Osteoblast (primary cell): ENCODE results near the gene HNRNPL. TPM values are rescaled to one million over a fixed set of nuclear protein-coding genes. Genes with fewer than 3 reads are reported as not detected.
A peak's percentile ranks its signal among the peaks of the same experiment; 100 is the strongest.

Source experiments
- DNase-seq: peaks from one replicate; pipeline ENCODE4 v3.0.0; 2011; ENCODE audit warnings: low spot score, mixed read lengths; ENCODE audit not compliant: insufficient read length; ENCODE audit errors: missing footprints
- H2AFZ ChIP-seq: 2 replicates; pipeline ENCODE4 v1.6.0; 2011; ENCODE audit warnings: mild to moderate bottlenecking, low read length
- H3K27ac ChIP-seq: 2 replicates; pipeline ENCODE4 v1.5.1; 2011; ENCODE audit warnings: mild to moderate bottlenecking, low read depth, low read length, moderate library complexity
- H3K27me3 ChIP-seq: 2 replicates; pipeline ENCODE4 v1.6.0; 2012; ENCODE audit warnings: mild to moderate bottlenecking, control low read depth, inconsistent platforms, low read length, moderate library complexity; ENCODE audit not compliant: insufficient read depth
- H3K36me3 ChIP-seq: 2 replicates; pipeline ENCODE4 v1.5.1; 2011; ENCODE audit warnings: mild to moderate bottlenecking, low read length, control low read depth, moderate library complexity; ENCODE audit not compliant: insufficient read depth
- H3K4me1 ChIP-seq: 2 replicates; pipeline ENCODE4 v1.5.1; 2011; ENCODE audit warnings: mild to moderate bottlenecking, low read length, control low read depth, moderate library complexity; ENCODE audit not compliant: insufficient read depth
- H3K4me2 ChIP-seq: 2 replicates; pipeline ENCODE4 v1.6.0; 2011; ENCODE audit warnings: mild to moderate bottlenecking, low read length; ENCODE audit not compliant: insufficient read depth
- H3K4me3 ChIP-seq: fragments of 200-600 bp; sonication (generic); 3 replicates; pipeline ENCODE4 v1.5.1; 2012; ENCODE audit warnings: mild to moderate bottlenecking, low read length, inconsistent platforms; ENCODE audit not compliant: insufficient read depth
- H3K79me2 ChIP-seq: 2 replicates; pipeline ENCODE4 v1.6.0; 2012; ENCODE audit warnings: mild to moderate bottlenecking, low read length, control low read depth, inconsistent platforms; ENCODE audit not compliant: insufficient read depth
- H3K9me3 ChIP-seq: 2 replicates; pipeline ENCODE4 v1.5.1; 2011; ENCODE audit warnings: low read depth, low read length, control low read depth
- H4K20me1 ChIP-seq: 2 replicates; pipeline ENCODE4 v1.6.0; 2012; ENCODE audit warnings: mild to moderate bottlenecking, low read length, control low read depth; ENCODE audit not compliant: insufficient read depth
- total RNA-seq: library from RNA; depleted of rRNA; stranded (reverse); fragments of >200 nt; gene quantifications from 2 replicates; pipeline ENCODE4 v1.2.3, GENCODE V29; 2012
- TF ChIP-seq, protein P1 (sequence below): IDR thresholded peaks from 2 replicates; pipeline ENCODE4 v1.5.1; 2011; ENCODE audit warnings: mild to moderate bottlenecking, low read depth, low read length, moderate library complexity; ENCODE audit errors: extremely low read depth

HNRNPL gene
- total RNA-seq, 1 donor = 188 TPM

DNA sequence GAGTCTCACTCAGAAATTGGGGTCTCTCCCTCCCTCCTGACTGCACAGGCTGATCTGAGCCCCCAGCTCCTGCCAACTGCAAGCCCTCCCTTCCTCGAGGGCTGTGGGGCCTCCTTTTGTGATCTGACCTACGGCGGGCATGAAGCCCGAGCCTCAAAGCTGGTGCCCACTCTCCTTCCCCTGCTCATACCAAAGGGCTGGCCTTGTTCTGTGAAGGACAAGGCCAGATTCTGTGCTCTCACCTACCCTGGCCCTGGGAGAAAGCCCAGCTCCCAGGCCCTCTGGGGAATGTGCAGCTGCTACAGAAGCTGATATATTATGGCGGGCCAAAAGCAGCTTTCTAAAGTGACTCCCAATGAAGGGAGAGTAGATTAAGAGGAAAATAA lies 9.2 kb downstream of the HNRNPL start:
- H3K4me2 ChIP-seq = no peak overlapping the region
- peaks cover 7% of the 10 kb centered on the region for H3K4me1 ChIP-seq
- DNase-seq = no peak
- no peak overlapping the region for H3K27ac ChIP-seq
- peaks cover 96% of the 10 kb centered on the region for H3K36me3 ChIP-seq
- peaks cover 64% of the 10 kb centered on the region for H3K79me2 ChIP-seq
- peaks cover 84% of the 10 kb centered on the region for H4K20me1 ChIP-seq
- TF ChIP-seq, protein P1, sequence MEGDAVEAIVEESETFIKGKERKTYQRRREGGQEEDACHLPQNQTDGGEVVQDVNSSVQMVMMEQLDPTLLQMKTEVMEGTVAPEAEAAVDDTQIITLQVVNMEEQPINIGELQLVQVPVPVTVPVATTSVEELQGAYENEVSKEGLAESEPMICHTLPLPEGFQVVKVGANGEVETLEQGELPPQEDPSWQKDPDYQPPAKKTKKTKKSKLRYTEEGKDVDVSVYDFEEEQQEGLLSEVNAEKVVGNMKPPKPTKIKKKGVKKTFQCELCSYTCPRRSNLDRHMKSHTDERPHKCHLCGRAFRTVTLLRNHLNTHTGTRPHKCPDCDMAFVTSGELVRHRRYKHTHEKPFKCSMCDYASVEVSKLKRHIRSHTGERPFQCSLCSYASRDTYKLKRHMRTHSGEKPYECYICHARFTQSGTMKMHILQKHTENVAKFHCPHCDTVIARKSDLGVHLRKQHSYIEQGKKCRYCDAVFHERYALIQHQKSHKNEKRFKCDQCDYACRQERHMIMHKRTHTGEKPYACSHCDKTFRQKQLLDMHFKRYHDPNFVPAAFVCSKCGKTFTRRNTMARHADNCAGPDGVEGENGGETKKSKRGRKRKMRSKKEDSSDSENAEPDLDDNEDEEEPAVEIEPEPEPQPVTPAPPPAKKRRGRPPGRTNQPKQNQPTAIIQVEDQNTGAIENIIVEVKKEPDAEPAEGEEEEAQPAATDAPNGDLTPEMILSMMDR = no peak
- H3K4me3 ChIP-seq = no peak overlapping the region
- H2AFZ ChIP-seq = no peak overlapping the region
- H3K27me3 ChIP-seq = no peaks in the 10 kb centered on the region
- no peaks in the 10 kb centered on the region for H3K9me3 ChIP-seq

DNA sequence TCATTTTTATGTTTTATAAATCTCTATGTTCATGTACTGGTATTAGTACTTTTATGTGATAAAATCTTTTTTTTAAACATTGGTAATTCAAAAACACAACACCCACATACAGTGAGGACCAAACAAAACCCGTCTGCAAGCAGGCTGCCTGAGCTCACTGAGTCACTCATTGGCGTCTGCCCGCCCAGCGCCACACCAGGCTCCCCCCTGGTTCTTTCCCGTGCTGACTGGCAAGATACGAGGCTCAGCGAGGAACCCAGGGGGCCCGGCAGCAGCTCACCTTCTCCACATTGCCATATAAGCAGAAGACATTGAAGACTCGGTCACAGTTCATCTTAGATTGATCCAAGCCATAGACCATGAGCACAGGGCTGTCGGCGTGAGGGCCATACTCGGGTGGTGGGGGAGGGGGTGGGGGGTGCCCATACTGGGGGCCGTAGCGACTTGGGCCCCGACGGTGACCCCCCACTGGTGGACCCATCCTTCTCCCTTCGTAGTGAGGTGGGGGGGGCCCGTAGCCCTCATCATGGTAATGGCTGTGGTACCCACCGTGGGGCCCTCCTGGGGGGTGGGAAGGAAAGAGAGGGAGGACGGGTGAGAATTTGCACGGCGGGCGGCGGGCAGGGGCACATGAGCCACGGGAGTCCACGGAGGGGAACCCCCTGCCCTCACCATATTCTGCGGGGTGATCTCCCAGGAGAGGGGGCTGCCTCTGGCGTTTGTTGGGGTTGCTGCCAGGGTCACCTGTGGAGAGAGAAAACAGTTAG lies 9.8 kb downstream of the HNRNPL start:
- H3K4me3 ChIP-seq = no peak overlapping the region
- H2AFZ ChIP-seq = no peak overlapping the region
- H3K9me3 ChIP-seq = no peaks in the 10 kb centered on the region
- TF ChIP-seq, protein P1 = no peak
- no peak overlapping the region for H3K4me2 ChIP-seq
- DNase-seq = peak; percentile 62
- peaks cover 91% of the 10 kb centered on the region for H3K36me3 ChIP-seq
- peaks cover 59% of the 10 kb centered on the region for H3K79me2 ChIP-seq
- no peaks in the 10 kb centered on the region for H3K27me3 ChIP-seq
- H3K4me1 ChIP-seq = peaks cover 11% of the 10 kb centered on the region
- H3K27ac ChIP-seq = no peak overlapping the region
- peaks cover 80% of the 10 kb centered on the region for H4K20me1 ChIP-seq

- Histone ChIP-seq H2AFZ (no peak overlapping the region), H3K4me2 (no peak overlapping the region), H3K4me3 (no peak overlapping the region), H3K27me3 (no peaks in the 10 kb centered on the region), H3K27ac (peak overlapping the region; percentile 10), H3K4me1 (peaks cover 11% of the 10 kb centered on the region), H3K9me3 (no peaks in the 10 kb centered on the region), H3K36me3 (peaks cover 82% of the 10 kb centered on the region), H4K20me1 (peaks cover 72% of the 10 kb centered on the region), H3K79me2 (peaks cover 50% of the 10 kb centered on the region)
- peak; percentile 54 for DNase-seq
- TF ChIP-seq, protein P1 = no peak
Observed at GRCh38 chr19:38838986-38839761, 10.6 kb downstream of the HNRNPL start.
